ENCODE data around the gene MEGF11.

Gene MEGF11

DNA sequence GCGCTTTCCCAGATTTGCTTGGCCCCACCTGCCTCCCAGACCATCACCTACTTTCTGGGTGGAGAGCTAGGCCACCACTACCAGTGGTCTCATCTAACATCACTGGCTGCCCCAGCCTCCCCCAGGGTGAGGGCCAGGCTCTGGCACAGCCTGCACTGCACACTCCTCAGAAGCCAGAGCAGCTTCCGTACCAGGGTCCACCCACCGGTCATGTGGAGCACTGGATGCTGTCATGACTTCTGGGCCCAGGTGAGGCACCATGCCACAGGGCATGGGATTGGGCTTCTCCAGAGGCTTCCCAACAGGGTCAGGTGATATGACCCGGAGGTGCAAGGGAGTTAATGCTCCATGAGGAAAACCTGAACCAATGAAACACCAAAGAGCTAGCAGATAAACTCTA is 14.0 kb downstream of the MEGF11 start:
- DNase-seq (ENCODE audit: low spot score), result no peak

DNA sequence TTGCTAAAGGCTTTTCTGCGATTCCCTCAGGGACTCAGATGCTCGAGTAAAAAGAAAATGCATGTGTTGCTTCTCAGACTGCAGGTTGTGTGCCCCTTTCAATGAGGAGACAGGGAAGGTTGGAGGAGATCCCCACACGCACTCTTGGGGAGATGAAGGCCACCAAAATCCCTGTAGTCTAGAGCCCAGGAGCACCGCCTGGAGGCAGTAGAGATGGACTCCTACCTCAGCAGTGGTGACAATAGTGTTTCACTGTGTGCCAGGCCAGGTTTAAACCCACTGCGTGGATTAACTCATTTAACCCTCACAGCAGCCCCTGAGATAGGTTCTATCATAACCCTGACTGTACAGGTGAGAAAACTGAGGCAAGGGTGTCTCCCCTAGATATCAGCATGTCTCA is 15.2 kb downstream of the MEGF11 start:
- DNase-seq (ENCODE audit: low spot score), result no peak

DNA sequence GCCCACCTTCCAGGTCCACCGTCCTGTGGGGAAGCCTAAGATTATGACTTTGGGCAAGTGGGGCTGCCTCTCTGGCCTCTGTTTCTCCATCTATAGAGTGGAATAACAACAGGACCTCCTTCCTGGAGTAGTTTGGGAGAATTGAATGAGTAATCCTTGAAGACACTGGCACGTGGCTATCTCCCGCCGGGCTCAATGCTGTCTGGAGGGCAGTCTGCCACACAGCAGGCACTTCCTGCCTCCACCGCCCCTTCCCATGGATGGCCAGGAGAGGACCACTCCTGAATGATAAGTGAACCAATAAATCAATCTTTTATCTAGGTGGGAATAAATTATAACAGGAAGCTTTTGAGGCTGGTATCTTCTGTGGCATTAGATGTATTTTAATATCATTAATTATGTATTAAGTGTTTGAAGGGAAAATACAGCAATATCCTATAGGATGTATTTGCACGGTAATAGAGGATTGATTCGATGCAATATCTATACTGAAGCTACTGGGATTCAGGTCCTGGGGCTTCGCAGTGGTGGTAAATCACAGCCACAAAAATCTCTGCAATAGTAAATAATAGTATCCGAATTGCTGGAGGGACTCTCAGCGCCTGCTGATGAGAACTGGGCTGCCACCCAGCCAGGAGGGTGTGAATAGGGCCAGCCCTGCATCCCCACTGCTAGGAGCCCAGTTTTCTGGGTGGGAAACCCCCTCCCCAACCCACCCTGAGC is 15.9 kb downstream of the MEGF11 start:
- no peak for DNase-seq (ENCODE audit: low spot score)

DNA sequence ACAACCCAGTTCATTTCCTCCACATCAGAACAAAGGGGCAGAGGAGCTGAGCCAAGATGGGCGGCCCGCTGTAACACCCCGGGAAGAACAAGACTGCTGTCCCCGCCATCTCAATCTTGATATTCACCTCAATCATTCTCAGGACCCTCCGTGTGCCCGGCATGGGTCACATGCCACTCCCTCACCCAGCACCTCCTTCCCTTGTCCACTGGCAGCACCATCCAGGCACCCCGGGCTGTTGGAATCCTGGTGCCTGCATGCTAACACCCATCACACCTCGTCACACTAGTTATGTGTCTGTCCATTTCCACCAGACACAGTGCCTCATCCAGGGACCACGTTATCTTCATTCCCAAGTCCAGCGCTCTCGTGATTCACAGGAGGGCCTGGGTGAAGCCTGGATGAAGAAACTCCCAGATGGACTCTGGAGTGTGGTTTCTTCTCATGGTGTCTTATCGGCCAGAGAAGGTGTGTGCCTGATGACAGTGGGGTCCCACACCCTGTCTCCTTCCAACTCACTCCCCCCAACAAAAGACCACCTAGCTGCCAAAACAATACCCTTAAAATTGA is 16.7 kb downstream of the MEGF11 start:
- DNase-seq (ENCODE audit: low spot score), result no peak

DNA sequence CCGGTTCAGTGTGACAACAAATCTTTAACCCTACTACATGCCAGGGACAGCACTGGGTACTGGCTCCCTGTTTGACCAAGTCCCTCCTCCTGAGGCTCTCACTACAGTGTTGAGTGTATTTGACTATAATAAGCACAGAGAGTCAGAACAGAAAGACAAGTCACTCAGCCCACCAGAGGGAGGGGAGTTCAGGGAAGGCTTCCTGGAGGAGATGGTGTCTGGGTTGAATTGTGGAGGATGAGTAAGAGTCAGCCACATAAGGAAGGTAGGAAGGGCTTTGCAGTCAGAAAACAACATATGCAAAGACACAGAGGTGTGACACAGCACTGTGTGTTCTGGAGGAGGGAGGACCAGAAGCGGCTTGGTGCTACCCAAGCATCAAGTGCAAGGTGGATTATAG is 17.7 kb downstream of the MEGF11 start:
- DNase-seq (ENCODE audit: low spot score), result no peak

DNA sequence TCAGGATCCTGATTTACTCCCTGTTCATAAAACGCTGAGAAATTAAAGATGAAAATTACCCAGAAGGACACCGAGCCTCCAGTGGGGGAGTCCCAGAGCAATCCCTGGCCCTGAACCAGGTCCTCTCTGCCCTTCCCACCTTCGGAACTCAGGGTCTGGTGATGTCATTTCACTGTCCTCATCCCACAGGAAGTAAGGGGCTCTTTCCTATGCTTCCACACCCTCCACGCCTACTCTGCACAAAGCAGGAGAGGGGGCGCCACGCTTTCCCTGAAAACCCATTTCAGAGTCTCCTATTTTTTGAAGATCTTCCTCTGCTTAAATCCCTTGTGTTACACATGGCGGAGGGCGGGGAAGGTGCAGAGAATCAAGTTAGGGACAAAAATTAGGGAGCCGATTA is 18.8 kb downstream of the MEGF11 start:
- DNase-seq (ENCODE audit: low spot score), result no peak

DNA sequence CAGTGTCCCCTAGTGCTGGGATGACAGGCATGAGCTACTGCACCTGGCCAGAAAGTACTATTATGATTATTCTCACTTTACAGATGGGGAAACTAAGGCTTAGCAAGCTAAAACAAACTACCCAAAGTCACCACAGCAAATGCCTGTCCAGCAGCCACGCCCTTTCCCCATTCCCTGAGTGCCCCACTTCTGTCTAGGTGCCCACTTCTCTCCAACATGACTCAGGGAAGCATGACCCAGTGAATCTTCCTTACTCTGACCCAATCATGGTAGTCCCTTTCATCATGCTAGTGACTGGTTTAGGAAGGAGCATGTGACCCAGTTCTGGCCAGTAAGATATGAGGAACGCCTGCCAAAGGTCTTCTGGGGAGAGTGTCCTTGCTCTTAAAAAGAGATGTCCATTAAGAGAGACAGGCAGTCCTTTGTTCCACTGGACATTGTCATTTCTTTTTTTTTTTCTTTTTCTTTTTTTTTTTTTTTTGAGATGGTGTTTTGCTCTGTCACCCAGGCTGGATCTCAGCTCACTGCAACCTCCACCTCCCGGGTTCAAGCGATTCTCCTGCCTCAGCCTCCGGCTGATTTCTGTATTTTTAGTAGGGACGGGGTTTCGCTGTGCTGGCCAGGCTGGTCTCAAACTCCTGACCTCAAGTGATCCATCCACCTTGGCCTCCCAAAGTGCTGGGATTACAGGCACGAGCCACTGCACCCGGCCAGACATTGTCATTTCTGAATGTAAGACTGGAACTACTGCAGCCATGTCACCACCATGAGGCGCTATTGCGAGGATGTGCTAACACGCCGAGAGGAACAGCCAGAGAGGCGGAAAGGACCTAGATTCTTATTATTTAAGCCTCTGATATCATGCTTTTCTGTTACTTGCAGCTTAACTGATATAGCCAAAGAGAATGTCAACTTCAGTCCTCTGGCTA is 19.8 kb downstream of the MEGF11 start:
- DNase-seq (ENCODE audit: low spot score), result peak; percentile 75

DNA sequence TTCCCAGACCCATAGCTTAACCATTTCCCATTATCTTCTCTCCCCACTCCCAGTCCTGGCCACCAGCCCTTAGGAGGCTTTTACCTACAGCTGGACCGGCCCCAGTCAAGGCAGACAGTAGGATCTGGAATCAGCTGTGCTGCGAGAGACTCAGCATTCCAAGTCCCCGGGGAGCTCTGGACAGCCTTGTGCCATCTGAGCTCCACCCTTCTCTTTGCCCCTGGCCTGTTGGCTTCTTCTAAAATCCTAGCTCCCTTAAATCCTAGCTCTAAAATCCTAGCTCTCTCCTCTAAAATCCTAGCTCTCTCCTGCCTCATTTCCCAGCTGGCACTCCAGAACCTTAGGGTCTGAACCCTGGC is 21.3 kb downstream of the MEGF11 start:
- DNase-seq (ENCODE audit: low spot score), result no peak

DNA sequence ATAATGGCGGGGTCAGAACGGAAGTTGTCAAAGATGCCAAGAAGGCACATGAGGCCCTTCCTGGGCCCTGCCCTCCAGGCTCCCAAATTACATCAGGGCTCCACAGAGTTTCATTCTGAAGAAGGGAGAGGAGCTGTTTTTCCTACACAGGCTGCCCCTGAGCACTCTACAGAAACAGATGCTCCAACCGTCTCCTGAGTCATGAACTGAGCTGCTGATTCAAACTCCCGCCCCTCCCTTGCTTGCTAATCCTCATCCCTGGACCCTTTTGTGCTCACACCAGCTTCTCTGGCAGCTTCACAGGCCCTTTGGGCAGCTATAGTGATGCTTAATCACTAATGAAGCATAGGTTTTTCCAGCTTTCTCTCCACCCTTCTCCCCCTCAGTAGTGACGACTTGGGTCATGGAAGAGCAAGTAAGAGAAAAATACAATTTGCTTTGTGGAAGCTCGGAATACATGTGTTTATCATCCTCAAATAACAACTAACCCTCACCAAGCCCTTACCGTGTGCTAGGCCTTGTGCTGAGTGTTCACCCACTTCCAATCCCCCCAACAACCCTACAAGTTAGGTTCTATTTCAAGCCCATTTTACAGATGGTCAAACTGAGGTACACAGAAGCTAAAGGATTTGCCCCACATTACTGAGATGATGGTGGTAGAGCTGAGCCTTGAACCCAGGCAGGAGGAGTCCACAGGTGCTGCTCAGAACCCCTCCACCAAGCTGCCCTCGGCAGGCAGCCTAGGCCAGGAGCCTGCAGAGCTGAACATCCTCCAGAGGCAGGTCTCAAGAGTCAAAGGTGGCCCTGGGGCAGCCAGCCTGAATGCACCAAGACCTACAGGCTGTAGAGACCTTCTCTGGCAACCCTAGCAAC is 21.9 kb downstream of the MEGF11 start:
- DNase-seq (ENCODE audit: low spot score), result peak; percentile 18

DNA sequence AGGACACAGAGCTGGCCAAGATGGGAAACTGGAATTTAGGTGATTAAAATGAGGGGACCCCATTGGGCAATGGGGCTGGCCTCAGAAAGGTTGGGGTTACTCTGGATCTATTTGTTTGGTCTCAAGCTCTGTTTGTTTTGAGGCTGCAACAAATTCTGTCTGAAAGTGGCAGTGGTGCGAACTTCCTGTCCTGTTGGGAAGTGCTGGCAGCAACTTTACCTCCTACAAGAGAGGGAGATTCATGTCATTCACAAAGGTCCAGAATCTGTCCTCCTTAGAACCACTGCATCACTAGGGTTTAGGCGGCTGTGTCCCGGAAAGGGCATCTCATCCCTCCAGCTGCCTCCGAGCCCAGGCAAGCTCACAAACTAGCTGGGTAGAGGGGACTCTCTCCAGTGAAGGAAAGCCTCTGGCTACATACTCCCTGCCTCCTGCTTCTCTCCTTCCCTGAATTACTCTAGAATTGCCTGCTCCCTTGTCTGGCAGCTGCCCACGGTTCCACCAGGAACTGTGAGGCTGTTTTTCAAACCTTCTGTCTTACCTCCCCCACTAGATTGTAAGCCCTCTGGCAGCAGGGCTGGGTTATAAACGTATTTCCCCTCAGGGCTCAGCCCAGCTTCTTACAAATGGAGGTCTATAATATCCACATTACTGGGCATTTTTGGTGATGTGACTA is 23.6 kb downstream of the MEGF11 start:
- no peak for DNase-seq (ENCODE audit: low spot score)

DNA sequence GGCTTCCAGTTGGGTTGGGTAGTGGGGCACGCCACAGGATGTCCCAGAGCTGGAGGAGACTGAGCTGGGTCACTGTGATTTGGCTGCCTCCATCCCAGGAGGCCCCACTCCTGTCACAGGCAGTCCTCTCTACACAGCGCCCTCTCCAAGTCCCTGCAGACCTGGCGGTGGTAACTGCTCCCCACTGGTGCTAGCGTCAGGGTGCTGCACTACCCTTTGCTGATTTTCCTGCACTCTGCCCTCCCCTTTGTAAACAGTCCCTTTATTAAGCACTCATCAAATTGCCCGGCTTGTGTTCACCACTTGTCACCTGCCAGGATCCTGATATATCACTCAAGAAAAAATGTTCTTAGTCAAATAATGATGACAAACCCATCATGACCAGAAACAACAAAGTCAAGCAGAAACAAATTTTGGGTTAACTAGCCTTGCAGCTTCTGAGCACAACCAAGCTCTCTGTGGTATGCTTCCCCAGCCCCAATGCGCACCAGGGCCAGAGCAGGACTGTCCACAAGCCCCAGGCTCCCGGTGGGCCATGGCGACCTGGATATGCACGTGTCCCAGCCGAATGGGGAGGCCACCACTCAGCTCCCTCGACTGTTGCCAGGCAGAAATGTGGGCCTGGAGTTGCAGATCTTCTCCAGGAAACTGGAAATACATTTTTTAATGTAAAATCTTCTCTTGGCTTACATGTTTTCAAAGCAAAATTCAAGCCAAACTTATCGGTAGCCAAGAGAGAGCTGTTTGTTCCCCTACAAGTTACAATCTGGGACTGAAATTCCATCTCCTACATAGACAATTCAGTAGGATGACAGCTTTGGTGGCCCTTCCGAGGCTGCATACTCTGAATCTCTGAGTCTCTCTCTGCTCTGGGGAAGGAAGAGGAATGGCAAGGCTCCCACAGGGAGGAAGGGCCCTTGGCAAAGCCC is 24.5 kb downstream of the MEGF11 start:
- no peak for DNase-seq (ENCODE audit: low spot score)

DNA sequence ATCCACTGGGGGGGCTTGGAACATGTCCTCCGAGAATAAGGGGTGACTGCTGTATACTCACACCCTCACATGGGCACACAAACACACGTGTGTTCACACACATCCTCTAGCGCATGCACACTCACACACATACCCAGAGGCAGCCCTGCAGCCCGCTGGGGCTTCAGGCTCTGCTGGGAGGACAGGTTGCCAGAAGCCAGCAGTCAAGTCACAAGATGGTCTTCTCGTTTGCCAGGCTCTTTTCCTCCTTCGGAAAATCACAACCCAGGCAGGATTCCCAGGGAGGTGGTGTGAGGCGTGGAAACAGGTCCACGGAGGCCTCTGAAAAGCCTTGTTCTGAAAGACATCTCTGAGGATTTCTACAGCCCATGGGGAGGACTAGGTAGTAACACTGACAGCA is 26.8 kb downstream of the MEGF11 start:
- DNase-seq (ENCODE audit: low spot score), result no peak

DNA sequence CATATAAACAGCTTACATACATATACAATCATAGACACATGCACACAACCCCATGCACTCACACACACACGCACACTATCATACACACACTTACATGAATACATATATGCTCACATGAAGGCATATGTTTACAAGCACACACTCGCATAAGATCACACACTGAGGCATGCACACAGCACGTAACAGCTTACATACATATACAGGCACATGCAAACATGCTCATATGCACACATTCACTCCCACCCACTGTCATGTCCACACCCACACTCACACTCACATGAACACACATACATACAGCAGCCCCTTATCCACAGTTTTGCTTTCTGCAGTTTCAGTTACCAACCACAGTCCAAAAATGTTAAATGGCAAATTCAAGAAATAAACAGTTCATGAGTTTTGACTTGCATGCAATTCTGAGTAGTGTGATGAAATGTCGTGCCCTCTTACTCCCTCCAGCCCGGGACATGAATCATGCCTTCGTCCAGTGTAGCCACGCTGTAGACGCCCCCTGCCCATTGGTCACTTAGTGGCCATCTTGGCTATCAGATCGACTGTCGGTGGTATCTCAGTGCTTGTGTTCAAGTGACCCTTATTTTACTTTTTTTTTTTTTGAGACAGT is 27.8 kb downstream of the MEGF11 start:
- DNase-seq (ENCODE audit: low spot score), result no peak

DNA sequence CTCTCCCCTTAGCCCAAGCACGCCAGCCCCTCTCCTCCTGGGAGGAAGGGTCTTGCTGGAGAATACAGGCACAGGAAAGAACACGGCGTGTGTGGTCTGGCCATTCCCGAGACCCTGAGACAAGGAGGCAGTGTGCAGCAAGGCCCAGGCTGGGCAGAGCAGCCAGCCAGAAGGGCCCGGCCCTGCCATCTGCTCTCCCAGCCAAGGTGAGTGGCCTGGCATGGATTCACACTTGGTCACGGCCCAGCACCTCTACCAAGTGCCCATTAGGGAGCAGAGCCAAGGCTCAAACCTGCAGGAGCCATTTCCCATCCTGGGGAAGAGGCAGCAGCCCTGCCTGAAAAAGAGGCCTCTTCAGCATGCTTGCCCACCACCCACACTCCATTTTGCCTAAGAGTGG is 28.6 kb downstream of the MEGF11 start:
- no peak for DNase-seq (ENCODE audit: low spot score)

DNA sequence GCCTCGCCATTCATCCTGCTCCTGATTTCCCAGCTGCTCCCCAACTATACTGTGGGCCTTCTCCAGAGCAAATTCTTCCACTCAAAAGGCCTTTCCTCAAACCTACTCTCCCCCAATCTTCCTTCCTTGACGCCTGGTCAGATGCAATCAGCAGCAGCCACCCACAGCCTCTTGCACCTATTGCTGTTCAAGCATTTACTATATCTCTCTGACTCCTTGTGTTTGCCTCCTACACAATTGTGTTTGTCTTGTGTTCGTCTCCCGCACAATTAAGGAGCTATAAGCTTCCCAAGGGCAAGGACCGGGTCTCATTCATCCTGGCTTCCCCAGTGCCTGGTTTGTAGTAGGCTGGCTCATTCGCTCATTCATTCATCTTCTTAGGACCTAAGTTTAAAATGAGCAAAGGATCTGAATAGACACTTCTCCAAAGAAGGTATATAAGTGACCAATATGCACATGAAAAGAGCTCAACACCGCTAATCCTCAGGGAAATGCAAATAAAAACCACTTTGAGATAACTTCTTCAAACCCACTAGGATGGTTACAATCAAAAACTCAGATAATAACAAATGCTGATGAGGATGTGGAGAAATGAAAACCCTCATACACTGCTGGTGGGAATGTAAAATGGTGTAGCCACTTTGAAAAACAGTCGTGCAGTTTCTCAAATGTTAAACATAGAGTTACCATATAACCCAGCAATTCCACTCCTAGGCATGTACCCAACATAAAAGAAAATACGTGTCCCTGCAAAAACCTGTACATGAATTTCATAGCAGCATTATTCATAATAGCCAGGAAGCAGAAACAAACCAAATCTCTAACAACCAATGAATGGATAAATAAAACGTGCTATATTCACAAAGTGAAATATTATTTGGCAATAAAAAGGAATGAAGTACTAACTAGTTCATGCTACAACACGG is 31.0 kb downstream of the MEGF11 start:
- DNase-seq (ENCODE audit: low spot score), result no peak

DNA sequence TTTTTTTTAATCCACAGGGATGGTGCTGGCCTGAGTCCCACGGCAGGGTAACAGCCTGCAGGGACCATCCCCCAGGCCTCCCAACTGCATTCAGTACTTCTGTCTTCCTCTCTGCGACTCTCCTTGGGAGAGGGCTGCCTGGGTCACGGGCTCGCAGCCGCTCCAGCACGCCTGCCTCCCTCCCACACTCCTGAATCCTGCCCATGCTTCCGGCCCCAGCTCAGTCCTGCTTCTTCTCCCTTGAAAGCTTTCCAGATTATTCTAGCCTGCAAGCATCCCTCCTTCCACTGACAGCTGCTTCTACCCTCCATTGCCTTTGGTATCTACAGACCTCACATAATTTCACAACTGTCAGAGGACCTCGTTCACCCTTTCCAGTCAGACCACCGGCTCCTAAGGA is 32.4 kb downstream of the MEGF11 start:
- no peak for DNase-seq (ENCODE audit: low spot score)

DNA sequence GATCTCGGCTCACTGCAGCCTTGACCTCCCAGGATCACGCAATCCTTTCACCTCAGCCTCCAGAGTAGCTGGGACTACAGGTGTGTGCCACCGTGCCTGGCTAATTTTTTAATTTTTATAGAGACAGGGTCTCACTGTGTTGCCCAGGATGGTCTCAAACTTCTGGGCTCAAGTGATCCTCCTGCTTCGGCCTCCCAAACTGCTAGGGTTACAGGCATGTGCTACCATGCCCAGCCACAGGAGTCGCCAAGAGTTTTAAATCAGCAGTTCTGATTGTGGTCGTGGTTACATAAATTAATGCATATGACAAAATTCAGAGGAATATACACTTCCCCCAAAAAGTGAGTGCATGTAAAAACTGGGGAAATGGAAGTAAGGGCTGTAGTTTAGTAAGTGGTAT is 32.9 kb downstream of the MEGF11 start:
- no peak for DNase-seq (ENCODE audit: low spot score)

DNA sequence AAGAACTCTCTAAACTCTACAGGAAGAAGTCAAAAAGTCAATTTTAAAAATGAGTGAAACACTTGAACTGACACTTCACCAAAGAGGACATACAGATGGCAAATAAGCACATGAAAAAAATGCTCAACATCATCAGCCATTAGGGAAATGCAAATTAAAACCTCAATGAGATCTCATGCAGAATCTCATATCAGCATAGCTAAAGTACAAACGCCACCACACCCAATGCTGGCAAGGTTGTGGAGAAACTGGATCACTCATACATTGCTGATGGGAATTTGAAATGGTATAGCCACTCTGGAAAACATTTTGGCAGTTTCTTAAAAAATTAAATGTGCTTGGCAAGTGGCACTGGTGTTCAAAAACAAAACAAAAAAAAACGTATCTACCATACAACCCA is 34.2 kb downstream of the MEGF11 start:
- no peak for DNase-seq (ENCODE audit: low spot score)

DNA sequence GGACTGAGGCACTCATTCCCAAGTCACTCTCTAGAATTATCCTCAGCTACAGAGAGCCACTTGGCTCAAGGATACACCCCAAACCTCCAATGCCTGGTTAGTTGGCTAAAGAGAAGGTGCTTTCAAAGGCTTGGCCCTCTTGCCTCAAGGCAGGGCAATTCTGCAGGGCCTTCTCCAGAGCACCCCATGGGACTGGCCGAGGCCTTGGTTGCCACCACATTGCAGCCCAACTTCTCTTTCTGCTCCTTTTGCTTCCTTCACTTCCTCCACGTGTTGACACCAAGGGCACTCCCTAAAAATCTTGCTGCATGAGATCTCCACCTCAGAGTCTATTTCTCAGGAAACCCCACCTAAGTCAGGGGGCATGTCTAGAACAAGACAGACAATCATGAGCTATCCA is 36.7 kb downstream of the MEGF11 start:
- no peak for DNase-seq (ENCODE audit: low spot score)
